Right lobe of liver (tissue), 4 donors: Measurements from ENCODE around the gene FMNL2.

Experiments
- POLR2A ChIP-seq: fragments of 450-650 bp; IDR thresholded peaks from one replicate; pipeline ENCODE4 v1.6.1; 2017; ENCODE audit warnings: antibody characterized with exemption, mild to moderate bottlenecking
- TF ChIP-seq, protein P1 (sequence below), 4 donors: fragments of 200-600 bp in 3 of 4; fragments of 450-650 bp in 1 of 4; IDR thresholded peaks; one replicate each; pipeline versions ENCODE4 v1.5.1 to v1.8.0; 2016 to 2022; ENCODE audit warnings: antibody characterized with exemption in 4 of 4, mild to moderate bottlenecking in 2 of 4
- donor health status: DM: no; HTN: no; CAD: no.
- donor health status: DM: no; HTN: no; CAD: no.
- donor health status: DM: no; HTN: yes; CAD: no.

DNA sequence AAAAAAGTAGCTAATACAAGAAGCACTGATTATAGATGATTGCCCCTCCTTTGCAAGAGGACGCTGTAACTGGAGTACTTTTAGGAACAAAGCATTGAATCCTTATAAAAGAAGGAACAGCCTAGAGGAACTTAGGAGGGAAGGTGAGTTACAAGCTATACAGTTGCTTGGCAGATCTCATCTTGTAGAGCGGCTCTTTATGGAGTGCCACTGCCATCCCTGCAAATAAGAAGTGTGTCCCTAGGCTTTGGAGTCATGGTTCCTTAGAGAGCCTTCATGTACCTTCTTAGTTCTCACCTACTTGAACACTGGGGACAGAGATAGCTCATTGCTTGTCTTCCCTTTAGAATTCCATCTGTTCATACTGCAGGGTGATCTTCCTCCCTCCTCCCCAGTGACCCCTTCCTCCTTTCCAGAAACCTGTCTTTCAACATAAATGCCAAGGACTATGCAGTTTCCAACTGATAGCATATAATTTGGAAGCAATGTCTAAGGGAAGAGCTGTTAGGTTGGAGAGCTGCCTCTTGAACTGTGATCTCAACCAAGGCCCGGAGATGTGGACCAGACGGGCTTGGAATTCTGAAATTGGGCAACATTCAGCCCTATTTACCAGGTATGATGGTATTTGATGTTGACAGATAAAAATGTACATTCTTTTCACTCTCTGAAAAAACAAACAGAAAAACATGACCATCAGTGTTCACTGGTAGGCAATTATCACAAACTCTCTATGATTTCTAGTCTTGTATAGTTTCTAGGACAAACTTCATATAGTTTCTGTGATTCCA lies 7.5 kb downstream of the FMNL2 start:
- TF ChIP-seq, protein P1, sequence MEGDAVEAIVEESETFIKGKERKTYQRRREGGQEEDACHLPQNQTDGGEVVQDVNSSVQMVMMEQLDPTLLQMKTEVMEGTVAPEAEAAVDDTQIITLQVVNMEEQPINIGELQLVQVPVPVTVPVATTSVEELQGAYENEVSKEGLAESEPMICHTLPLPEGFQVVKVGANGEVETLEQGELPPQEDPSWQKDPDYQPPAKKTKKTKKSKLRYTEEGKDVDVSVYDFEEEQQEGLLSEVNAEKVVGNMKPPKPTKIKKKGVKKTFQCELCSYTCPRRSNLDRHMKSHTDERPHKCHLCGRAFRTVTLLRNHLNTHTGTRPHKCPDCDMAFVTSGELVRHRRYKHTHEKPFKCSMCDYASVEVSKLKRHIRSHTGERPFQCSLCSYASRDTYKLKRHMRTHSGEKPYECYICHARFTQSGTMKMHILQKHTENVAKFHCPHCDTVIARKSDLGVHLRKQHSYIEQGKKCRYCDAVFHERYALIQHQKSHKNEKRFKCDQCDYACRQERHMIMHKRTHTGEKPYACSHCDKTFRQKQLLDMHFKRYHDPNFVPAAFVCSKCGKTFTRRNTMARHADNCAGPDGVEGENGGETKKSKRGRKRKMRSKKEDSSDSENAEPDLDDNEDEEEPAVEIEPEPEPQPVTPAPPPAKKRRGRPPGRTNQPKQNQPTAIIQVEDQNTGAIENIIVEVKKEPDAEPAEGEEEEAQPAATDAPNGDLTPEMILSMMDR (IDR thresholded peaks at IDR 0.05), result no peak
- TF ChIP-seq POLR2A, result no peak
